ENCODE results near the gene HDAC10.

The HDAC10 gene

DNA sequence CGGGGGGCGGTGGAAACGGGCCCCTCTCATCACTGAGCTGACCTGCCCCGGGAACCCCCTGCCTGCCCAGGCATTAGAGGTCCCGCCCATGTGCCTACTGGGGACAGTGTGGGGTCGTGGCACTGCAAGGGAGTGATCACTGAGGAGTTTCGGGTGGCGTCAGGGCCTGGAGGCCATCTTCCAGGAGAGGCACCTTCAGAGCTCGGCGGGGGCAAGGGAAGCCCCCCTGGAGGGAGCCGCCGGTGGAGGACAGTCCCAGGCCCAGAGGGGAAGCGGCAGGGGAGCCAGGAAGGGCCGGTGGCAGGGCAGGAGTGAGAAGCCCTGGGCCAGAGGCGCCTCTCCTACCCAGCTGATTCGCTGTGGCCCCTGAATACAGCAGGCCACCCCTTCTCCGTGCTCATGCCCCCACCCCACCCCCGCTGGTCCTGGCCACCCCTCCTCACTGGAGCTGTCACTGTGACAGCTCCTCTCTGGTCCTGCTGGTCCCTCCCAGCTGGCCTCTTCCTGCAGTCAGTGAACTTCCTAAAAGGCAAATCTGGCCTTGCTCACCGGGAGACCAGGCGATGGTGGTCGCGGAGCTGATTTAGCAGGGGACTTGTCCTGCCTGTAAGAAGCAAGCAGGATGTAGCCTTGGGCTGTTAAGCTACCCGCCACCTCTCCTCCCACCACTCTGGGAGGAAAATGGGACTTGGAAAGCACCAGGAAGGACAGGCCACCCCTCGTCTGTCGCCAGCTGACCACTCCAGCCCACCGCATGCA lies 21.2 kb upstream of the HDAC10 start:
- no peak for TF ChIP-seq JUND (IDR thresholded peaks at IDR 0.05; ENCODE audit: low read depth)
- no peak for DNase-seq (ENCODE audit: low read depth in 1 of 2, low spot score in 1 of 2)
- in situ Hi-C loops (cut with HindIII; ENCODE audit: low pct_unique_long_range_greater_than_20kb, low sequenced_read_pairs) = no loop called here

DNA sequence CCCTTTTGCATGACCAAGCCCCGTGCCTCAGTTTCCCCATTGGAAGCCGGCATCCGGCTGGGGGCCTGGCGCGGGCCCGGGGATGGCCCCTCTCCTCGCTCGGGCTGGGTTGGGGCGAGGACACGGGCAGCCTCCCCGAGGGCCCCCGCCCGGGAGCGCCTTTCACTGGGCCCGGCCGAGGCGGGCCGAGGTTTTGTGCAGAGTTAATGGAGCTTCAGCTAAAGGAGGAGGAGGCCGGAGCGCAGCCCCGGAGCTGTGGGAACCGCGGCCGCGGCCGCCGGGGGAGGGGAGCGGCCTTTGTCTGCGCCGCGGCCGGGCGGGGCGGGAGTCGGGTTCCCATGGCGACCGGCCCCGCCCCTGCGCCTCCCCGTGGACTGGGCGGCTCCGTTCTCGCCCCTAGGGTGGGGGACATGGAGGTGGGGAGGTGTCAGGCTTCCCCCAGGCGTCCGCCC lies 20.5 kb upstream of the HDAC10 start:
- in situ Hi-C loops (cut with HindIII; ENCODE audit: low pct_unique_long_range_greater_than_20kb, low sequenced_read_pairs) = no loop called here
- peak in 1 of 2 experiments; percentile 82 for DNase-seq (ENCODE audit: low read depth in 1 of 2, low spot score in 1 of 2)
- TF ChIP-seq JUND (IDR thresholded peaks at IDR 0.05; ENCODE audit: low read depth) = no peak

GRCh38 chr22:50270666-50271394 lies 19.8 kb upstream of the HDAC10 start:
- peak in 1 of 2 experiments; percentile 80 for DNase-seq (ENCODE audit: low read depth in 1 of 2, low spot score in 1 of 2)
- in situ Hi-C loops (cut with HindIII; ENCODE audit: low pct_unique_long_range_greater_than_20kb, low sequenced_read_pairs) = no loop called here

DNA sequence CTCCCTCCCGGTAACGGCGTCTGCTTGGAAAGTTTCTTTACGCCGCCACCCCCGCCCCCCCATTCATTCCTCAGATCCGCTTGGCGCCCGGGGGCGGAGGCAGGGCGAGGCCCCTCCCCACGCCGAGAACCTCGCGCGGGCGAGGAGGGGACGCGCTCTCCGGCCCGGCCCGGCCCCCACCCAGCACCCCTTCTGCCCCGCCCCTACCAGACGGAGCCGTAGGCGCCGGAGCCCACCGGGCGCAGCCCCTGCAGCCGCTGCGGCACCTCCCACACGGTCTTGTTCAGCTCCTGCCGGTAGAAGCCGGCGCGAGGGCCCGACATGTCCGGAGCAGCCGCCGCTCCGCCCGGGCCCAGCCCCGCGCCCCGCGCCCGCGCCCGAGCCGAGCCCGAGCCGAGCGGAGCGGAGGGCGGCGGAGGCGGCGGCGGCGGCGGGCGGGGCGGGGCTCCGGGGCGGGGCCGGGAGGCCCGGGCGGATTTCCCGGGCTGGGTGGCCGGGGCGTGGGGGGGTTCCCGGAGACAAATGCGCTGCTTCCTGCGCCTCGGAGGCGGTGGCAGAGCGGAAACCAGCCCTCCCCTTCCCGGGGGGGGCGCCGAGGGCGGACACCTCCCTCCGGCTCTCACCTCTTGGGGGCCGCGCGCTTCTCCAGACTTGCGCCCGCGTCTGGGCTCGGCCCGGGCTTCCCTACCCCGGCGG lies 19.1 kb upstream of the HDAC10 start, which contains the start of gene MAPK11:
TSS of gene MAPK11 (minus strand) at position 411 of the 696 bp plus-strand sequence. CDS start at position 323, 88 bp downstream.
- in situ Hi-C loops (cut with HindIII; ENCODE audit: low pct_unique_long_range_greater_than_20kb, low sequenced_read_pairs) = no loop called here
- DNase-seq (ENCODE audit: low read depth in 1 of 2, low spot score in 1 of 2) = peak in 1 of 2 experiments; percentile 79
- no peak for TF ChIP-seq JUND (IDR thresholded peaks at IDR 0.05; ENCODE audit: low read depth)

More at GRCh38 chr22:50270666-50271394, 19.8 kb upstream of the HDAC10 start:
- no peak for TF ChIP-seq JUND (IDR thresholded peaks at IDR 0.05; ENCODE audit: low read depth)

DNA sequence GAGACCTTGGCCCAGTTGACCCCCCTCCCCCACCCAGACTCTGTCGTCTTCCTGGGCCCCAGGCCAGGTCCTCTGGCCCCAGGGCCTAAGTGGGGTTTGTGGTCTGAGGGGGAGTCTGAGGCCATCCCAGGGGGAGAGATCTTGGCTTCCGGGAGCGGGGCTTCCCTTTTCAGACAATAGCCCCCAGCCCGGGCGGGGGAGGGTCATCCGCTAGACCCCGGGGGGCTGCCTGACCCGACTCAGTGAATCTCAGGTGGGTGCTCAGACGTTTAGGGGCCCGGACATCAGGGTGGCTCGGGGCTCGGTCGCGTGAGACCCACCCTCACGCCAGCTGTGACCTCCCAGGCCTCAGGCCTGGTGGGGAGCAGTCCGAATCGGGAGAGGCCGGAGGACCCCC lies 18.5 kb upstream of the HDAC10 start:
- in situ Hi-C loops (cut with HindIII; ENCODE audit: low pct_unique_long_range_greater_than_20kb, low sequenced_read_pairs) = no loop called here
- TF ChIP-seq JUND (IDR thresholded peaks at IDR 0.05; ENCODE audit: low read depth) = no peak
- no peak for DNase-seq (ENCODE audit: low read depth in 1 of 2, low spot score in 1 of 2)

- in situ Hi-C loops (cut with HindIII; ENCODE audit: low pct_unique_long_range_greater_than_20kb, low sequenced_read_pairs) = no loop called here
- TF ChIP-seq JUND (IDR thresholded peaks at IDR 0.05; ENCODE audit: low read depth) = no peak
- peak; percentile 73 to 81 for DNase-seq (ENCODE audit: low read depth in 1 of 2, low spot score in 1 of 2)
These were observed 17.6 kb upstream of the HDAC10 start for GRCh38 chr22:50268655-50269113.

DNA sequence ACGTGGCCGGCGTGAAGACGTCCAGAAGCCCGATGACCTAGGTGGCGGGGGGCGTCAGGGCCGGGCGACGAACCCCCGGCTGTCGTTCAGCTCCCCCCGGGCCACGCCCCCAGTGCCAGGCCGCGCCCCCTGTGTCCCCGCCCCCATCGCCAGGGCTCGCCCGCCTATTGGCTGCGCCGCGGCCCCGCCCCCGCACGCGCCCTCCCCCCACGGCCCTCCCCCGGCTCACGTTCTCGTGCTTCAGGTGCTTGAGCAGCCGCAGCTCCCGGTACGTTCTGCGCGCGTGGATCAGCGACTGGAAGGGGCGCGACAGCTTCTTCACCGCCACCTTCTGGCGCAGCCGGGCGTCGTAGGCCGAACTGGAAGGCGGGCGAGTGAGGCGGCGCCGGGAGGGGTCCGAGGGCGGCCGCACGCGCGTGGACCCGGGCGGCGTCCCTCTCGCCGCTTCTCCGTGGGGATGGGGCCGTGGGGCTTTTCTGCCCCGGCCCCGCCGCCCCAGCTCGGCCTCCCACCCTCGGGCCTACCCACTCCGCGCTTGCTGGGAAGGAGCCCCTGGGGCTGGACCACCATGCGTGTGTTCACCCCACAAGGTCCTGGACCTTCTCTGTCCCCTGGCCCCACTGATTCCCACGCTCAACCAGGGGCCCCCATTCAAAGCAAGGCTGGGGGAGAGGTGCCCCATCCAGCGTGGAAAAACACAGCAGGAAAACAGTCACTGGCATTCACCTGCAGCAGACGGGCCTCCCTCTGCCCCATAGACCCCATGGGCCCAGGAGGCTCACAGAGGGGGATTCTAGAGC lies 16.7 kb upstream of the HDAC10 start:
- DNase-seq (ENCODE audit: low read depth in 1 of 2, low spot score in 1 of 2) = peak; percentile 73 to 90
- no peak for TF ChIP-seq JUND (IDR thresholded peaks at IDR 0.05; ENCODE audit: low read depth)
- in situ Hi-C loops (cut with HindIII; ENCODE audit: low pct_unique_long_range_greater_than_20kb, low sequenced_read_pairs) = no loop called here

GRCh38 chr22:50266994-50267393 lies 15.9 kb upstream of the HDAC10 start:
- no peak for DNase-seq (ENCODE audit: low read depth in 1 of 2, low spot score in 1 of 2)
- TF ChIP-seq JUND (IDR thresholded peaks at IDR 0.05; ENCODE audit: low read depth) = no peak
- in situ Hi-C loops (cut with HindIII; ENCODE audit: low pct_unique_long_range_greater_than_20kb, low sequenced_read_pairs) = no loop called here

DNA sequence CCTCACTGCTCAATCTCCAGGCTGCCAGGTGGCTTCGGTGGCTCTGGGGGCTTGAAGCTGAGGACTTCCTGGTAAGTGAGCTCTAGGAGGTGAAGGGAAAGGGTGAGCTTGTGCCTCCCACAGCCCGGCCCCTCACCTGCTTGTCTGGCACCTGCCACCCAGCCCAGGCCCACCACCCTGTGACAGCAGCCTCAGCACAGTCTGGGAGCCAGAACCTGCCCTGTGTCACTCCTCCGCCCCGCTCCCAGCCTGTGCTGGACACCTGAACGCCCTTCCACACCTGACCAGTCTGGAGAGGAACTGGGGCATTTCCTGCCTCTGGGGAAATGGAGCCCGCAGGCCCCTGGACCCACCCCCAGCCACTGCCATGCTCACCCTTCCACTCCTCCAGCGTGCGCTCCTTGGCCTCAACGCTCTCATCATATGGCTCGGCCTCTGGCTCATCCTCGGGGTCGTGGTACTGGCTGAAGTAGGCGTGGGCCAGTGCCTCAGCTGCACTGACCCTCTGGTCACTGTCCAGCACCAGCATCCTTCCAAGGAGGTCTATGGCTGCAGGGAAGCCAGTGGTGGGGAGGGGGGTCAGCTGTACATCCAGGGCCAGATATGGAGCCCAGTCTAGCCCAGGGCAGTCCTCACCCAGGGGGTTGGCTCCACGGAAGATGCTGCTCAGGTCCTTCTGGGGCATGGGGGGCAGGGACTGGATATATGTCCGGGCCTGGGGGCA lies 14.0 kb upstream of the HDAC10 start:
- DNase-seq (ENCODE audit: low read depth in 1 of 2, low spot score in 1 of 2) = no peak
- in situ Hi-C loops (cut with HindIII; ENCODE audit: low pct_unique_long_range_greater_than_20kb, low sequenced_read_pairs) = no loop called here
- TF ChIP-seq JUND (IDR thresholded peaks at IDR 0.05; ENCODE audit: low read depth) = no peak

- in situ Hi-C loops (cut with HindIII; ENCODE audit: low pct_unique_long_range_greater_than_20kb, low sequenced_read_pairs) = no loop called here
- TF ChIP-seq JUND (IDR thresholded peaks at IDR 0.05; ENCODE audit: low read depth) = no peak
- no peak for DNase-seq (ENCODE audit: low read depth in 1 of 2, low spot score in 1 of 2)
These were observed 13.2 kb upstream of the HDAC10 start for GRCh38 chr22:50264104-50264745.

All from T47D (cell line).